OCI-LY7 (cell line): ENCODE measurements around the gene PTTG2. TPM values are rescaled to one million over a fixed set of nuclear protein-coding genes. Genes with fewer than 3 reads are reported as not detected.

Source experiments
- BruUV-seq: library from RNA; stranded (reverse); fragments of 400-500 nt; replicated peaks from 2 replicates; lab custom pipeline; 2021; lab: Mats Ljungman, UMichigan
- CTCF ChIA-PET: fragments of 300-600 bp; sonication (Branson Sonifier 250); formaldehyde crosslinking; loops from one replicate; lab custom pipeline; 2022; ENCODE audit warnings: antibody characterized with exemption; ENCODE audit not compliant: unreplicated experiment; lab: Charles Lee
- POLR2A ChIA-PET: fragments of 300-600 bp; sonication (Branson Sonifier 250); formaldehyde crosslinking; loops from one replicate; lab custom pipeline; 2022; ENCODE audit warnings: antibody characterized with exemption; lab: Charles Lee
- DNase-seq: peaks from one replicate; pipeline ENCODE4 v3.0.0-alpha.2; 2015; ENCODE audit warnings: low spot score
- H2AFZ ChIP-seq: fragments of 200-600 bp; sonication (generic), shearing (Covaris generic); 2 replicates; pipeline ENCODE4 v1.6.1; 2014; ENCODE audit warnings: mild to moderate bottlenecking, antibody characterized with exemption, low read length, moderate library complexity
- H3K27ac ChIP-seq: fragments of 200-600 bp; sonication (generic); 2 replicates; pipeline ENCODE4 v1.5.1; 2014; ENCODE audit warnings: mixed run types, low read depth, mild to moderate bottlenecking, moderate library complexity, low read length, inconsistent platforms; ENCODE audit not compliant: poor library complexity, severe bottlenecking
- H3K36me3 ChIP-seq: fragments of 200-600 bp; sonication (generic); 2 replicates; pipeline ENCODE4 v1.6.1; 2014; ENCODE audit warnings: mild to moderate bottlenecking, antibody characterized with exemption, low read length, moderate library complexity, mixed read lengths; ENCODE audit not compliant: insufficient read depth
- H3K4me1 ChIP-seq: fragments of 200-600 bp; sonication (generic); 2 replicates; pipeline ENCODE4 v1.5.1; 2014; ENCODE audit warnings: mild to moderate bottlenecking, low read length; ENCODE audit not compliant: insufficient read depth, poor library complexity, severe bottlenecking
- H3K4me2 ChIP-seq: fragments of 200-600 bp; sonication (generic); 2 replicates; pipeline ENCODE4 v1.6.1; 2014; ENCODE audit warnings: mild to moderate bottlenecking, low read length
- H3K4me3 ChIP-seq: fragments of 200-600 bp; sonication (generic); 2 replicates; pipeline ENCODE4 v1.5.1; 2014; ENCODE audit warnings: mild to moderate bottlenecking, low read depth, low read length; ENCODE audit not compliant: poor library complexity, severe bottlenecking
- H3K79me2 ChIP-seq: fragments of 200-600 bp; sonication (generic); 2 replicates; pipeline ENCODE4 v1.6.1; 2016; ENCODE audit warnings: low read depth, mild to moderate bottlenecking, low read length, moderate library complexity, mixed read lengths; ENCODE audit not compliant: insufficient read depth
- H3K9me2 ChIP-seq: fragments of 200-600 bp; sonication (generic); 2 replicates; pipeline ENCODE4 v1.6.1; 2016; ENCODE audit warnings: mild to moderate bottlenecking, low read length, mixed read lengths; ENCODE audit not compliant: insufficient read depth
- H3K9me3 ChIP-seq: fragments of 200-600 bp; sonication (generic); 2 replicates; pipeline ENCODE4 v1.6.1; 2014; ENCODE audit warnings: mild to moderate bottlenecking, mixed run types, low read length, mixed read lengths
- H4K20me1 ChIP-seq: fragments of 200-600 bp; sonication (generic); 2 replicates; pipeline ENCODE4 v1.6.1; 2014; ENCODE audit warnings: mild to moderate bottlenecking, antibody characterized with exemption, low read length, moderate library complexity, mixed read lengths; ENCODE audit not compliant: insufficient read depth
- CTCF ChIP-seq: fragments of 200-600 bp; sonication (generic); conservative IDR thresholded peaks from 2 replicates; pipeline ENCODE4 v1.5.1; 2014; ENCODE audit warnings: mild to moderate bottlenecking, antibody characterized with exemption, low read length, moderate library complexity, mixed read lengths
- EZH2phosphoT487 ChIP-seq: fragments of 200-600 bp; sonication (generic); IDR thresholded peaks from 2 replicates; pipeline ENCODE4 v1.6.1; 2018; ENCODE audit warnings: low read depth, borderline replicate concordance, mild to moderate bottlenecking, mixed run types, antibody characterized with exemption, low read length, moderate library complexity, mixed read lengths
- intact Hi-C: fragments of 100-400 bp; cut with micrococcal nuclease; formaldehyde crosslinking; loops from one replicate; pipeline ENCODE4 v1.10.0; 2022; ENCODE audit not compliant: unreplicated experiment
- total RNA-seq, 2 experiments: library from RNA; depleted of rRNA in 1 of 2; stranded (reverse); fragments of >200 nt in 1 of 2; shearing (Covaris generic) in 1 of 2; gene quantifications; 2 replicates each; pipeline ENCODE4 v1.2.3, GENCODE V29; 2014 to 2022

PTTG2 gene
- total RNA-seq, 2 experiments from 2014 or later = 1.0 to 2.0 TPM

- TF ChIP-seq CTCF (no peak), EZH2phosphoT487 (no peak)
- H3K9me2 ChIP-seq = no peaks in the 10 kb centered on the region
- no peak overlapping the region for H3K4me2 ChIP-seq
- H3K27ac ChIP-seq = no peak overlapping the region
- BruUV-seq = no TSS peak
- no peak overlapping the region for H3K4me3 ChIP-seq
- H3K79me2 ChIP-seq = no peaks in the 10 kb centered on the region
- intact Hi-C loops = no loop called here
- no peak overlapping the region for H2AFZ ChIP-seq
- POLR2A ChIA-PET = no interaction called here
- no peaks in the 10 kb centered on the region for H3K9me3 ChIP-seq
- H3K4me1 ChIP-seq = no peaks in the 10 kb centered on the region
- CTCF ChIA-PET = no interaction called here
- no peaks in the 10 kb centered on the region for H4K20me1 ChIP-seq
- no peak for DNase-seq
- H3K36me3 ChIP-seq = no peaks in the 10 kb centered on the region
Measured at GRCh38 chr4:37949636-37950426, 10.4 kb upstream of the PTTG2 start.

GRCh38 chr4:37951461-37952352, 8.5 kb upstream of the PTTG2 start:
- intact Hi-C loops = no loop called here
- no peak overlapping the region for H2AFZ ChIP-seq
- no peaks in the 10 kb centered on the region for H3K4me1 ChIP-seq
- BruUV-seq = no TSS peak
- no peaks in the 10 kb centered on the region for H3K79me2 ChIP-seq
- TF ChIP-seq CTCF (no peak), EZH2phosphoT487 (no peak)
- no peaks in the 10 kb centered on the region for H3K36me3 ChIP-seq
- no peaks in the 10 kb centered on the region for H3K9me2 ChIP-seq
- POLR2A ChIA-PET = no interaction called here
- H4K20me1 ChIP-seq = no peaks in the 10 kb centered on the region
- DNase-seq = no peak
- no peak overlapping the region for H3K4me2 ChIP-seq
- H3K4me3 ChIP-seq = no peak overlapping the region
- H3K9me3 ChIP-seq = no peaks in the 10 kb centered on the region
- CTCF ChIA-PET = interaction anchor here (0.5 to 0.6 kb wide), 3 partner anchors 16 to 155 kb away, joined by 3 to 4 read pairs (median 3); no protein-coding TSS in a partner anchor
- no peak overlapping the region for H3K27ac ChIP-seq
